WTC11 (cell line): ENCODE measurements around the gene ZNF503. TPM values are rescaled to one million over a fixed set of nuclear protein-coding genes. Genes with fewer than 3 reads are reported as not detected.

ENCODE experiments used
- ATAC-seq: fragments of 200-7000 bp; cut with Tn5 transposase; 2 replicates; pipeline ENCODE4 v1.10.0; 2021; ENCODE audit warnings: mild to moderate bottlenecking, moderate library complexity
- CTCF ChIA-PET: fragments of 300-600 bp; sonication (Branson Sonifier 250); formaldehyde crosslinking; loops from one replicate; lab custom pipeline; 2021; ENCODE audit warnings: antibody characterized with exemption; lab: Charles Lee
- POLR2A ChIA-PET: fragments of 350-600 bp; sonication (Branson Sonifier 250); formaldehyde crosslinking; loops from one replicate; lab custom pipeline; 2021; ENCODE audit warnings: antibody characterized with exemption; lab: Charles Lee
- DNase-seq: peaks from one replicate; pipeline ENCODE4 v3.0.0; 2021; ENCODE audit warnings: low spot score
- H3K27ac Mint-ChIP-seq: 2 replicates; pipeline ENCODE4 v1.8.0; 2021; ENCODE audit warnings: mixed read lengths
- H3K27me3 Mint-ChIP-seq: 2 replicates; pipeline ENCODE4 v1.8.0; 2021; ENCODE audit warnings: low read depth, mild to moderate bottlenecking, moderate library complexity, mixed read lengths
- H3K36me3 Mint-ChIP-seq: 2 replicates; pipeline ENCODE4 v1.8.0; 2021; ENCODE audit warnings: mixed read lengths
- H3K4me1 Mint-ChIP-seq: 2 replicates; pipeline ENCODE4 v1.8.0; 2022; ENCODE audit warnings: mixed read lengths
- H3K4me3 Mint-ChIP-seq: 2 replicates; pipeline ENCODE4 v1.8.0; 2021; ENCODE audit warnings: mild to moderate bottlenecking, moderate library complexity, mixed read lengths
- H3K9me3 Mint-ChIP-seq: 2 replicates; pipeline ENCODE4 v1.8.0; 2021; ENCODE audit warnings: mixed read lengths
- ELF4 ChIP-seq: sonication (generic); formaldehyde crosslinking; IDR thresholded peaks from 2 replicates; pipeline ENCODE4 v1.8.1; 2022; ENCODE audit warnings: low read depth, mild to moderate bottlenecking, moderate library complexity, missing genetic modification reagents
- ETV6 ChIP-seq: sonication (generic); formaldehyde crosslinking; IDR thresholded peaks from 2 replicates; pipeline ENCODE4 v1.8.1; 2022; ENCODE audit warnings: mild to moderate bottlenecking, missing genetic modification reagents
- FOXP1 ChIP-seq: sonication (generic); formaldehyde crosslinking; IDR thresholded peaks from 2 replicates; pipeline ENCODE4 v1.8.0; 2022; ENCODE audit warnings: missing genetic modification reagents, mild to moderate bottlenecking, moderate library complexity, borderline replicate concordance
- PRDM15 ChIP-seq: sonication (generic); formaldehyde crosslinking; IDR thresholded peaks from 2 replicates; pipeline ENCODE4 v1.8.0; 2022; ENCODE audit warnings: missing genetic modification reagents
- PRRX2 ChIP-seq: fragments of 250-450 bp; sonication (Bioruptor Pico); IDR thresholded peaks from 2 replicates; pipeline ENCODE4 v1.8.0; 2021; ENCODE audit warnings: mild to moderate bottlenecking
- ZNF423 ChIP-seq: fragments of 250-450 bp; sonication (Bioruptor Pico); IDR thresholded peaks from 2 replicates; pipeline ENCODE4 v2.1.2; 2022; ENCODE audit warnings: mild to moderate bottlenecking, moderate library complexity
- total RNA-seq: library from RNA; stranded (reverse); gene quantifications from 3 replicates; pipeline ENCODE4 v1.2.3, GENCODE V29; 2021
- TF ChIP-seq, protein P1 (sequence below): sonication (generic); formaldehyde crosslinking; IDR thresholded peaks from 2 replicates; pipeline ENCODE4 v1.8.1; 2023; ENCODE audit warnings: mild to moderate bottlenecking, missing genetic modification reagents, moderate library complexity
- TF ChIP-seq, protein P2 (sequence below): fragments of 250-450 bp; sonication (Bioruptor Pico); conservative IDR thresholded peaks from 2 replicates; pipeline ENCODE4 v1.9.0; 2021; ENCODE audit warnings: mild to moderate bottlenecking
- TF ChIP-seq, protein P3 (sequence below): sonication (generic); formaldehyde crosslinking; IDR thresholded peaks from 2 replicates; pipeline ENCODE4 v1.8.1; 2022; ENCODE audit warnings: mild to moderate bottlenecking, missing genetic modification reagents, moderate library complexity, borderline replicate concordance
- TF ChIP-seq, protein P4 (sequence below): sonication (generic); formaldehyde crosslinking; conservative IDR thresholded peaks from 2 replicates; pipeline ENCODE4 v1.8.1; 2023; ENCODE audit warnings: mild to moderate bottlenecking, low read depth, missing genetic modification reagents, moderate library complexity
- TF ChIP-seq, protein P5 (sequence below): fragments of 250-450 bp; sonication (Bioruptor Pico); IDR thresholded peaks from 2 replicates; pipeline ENCODE4 v1.9.0; 2021; ENCODE audit warnings: moderate library complexity, mild to moderate bottlenecking, inconsistent platforms, borderline replicate concordance

Gene ZNF503
- total RNA-seq, 1 experiment from 2014 or later, result 0.39 TPM

- Mint-ChIP-seq H3K9me3 (no peaks in the 10 kb centered on the region), H3K4me3 (peak overlapping the region; percentile 70), H3K27ac (no peak overlapping the region), H3K36me3 (no peaks in the 10 kb centered on the region; the same call in 1 of the 2 replicates), H3K27me3 (peaks cover 97% of the 10 kb centered on the region), H3K4me1 (peaks cover 40% of the 10 kb centered on the region)
- DNase-seq, result peak; percentile 51
- CTCF ChIA-PET, result interaction anchor here (0.6 to 1.3 kb wide), 3 partner anchors 26 to 632 kb away, joined by 3 to 4 read pairs (median 4); no protein-coding TSS in a partner anchor
- POLR2A ChIA-PET, result no interaction called here
- ATAC-seq, result 0 out of 2 replicates have a peak, but pooled peaks have one; percentile 1
- no peak for TF ChIP-seq PRDM15 (CRISPR knock-in tag)
- 0 out of 2 replicates have a peak, but pooled peaks have one; percentile 43 for TF ChIP-seq FOXP1 (CRISPR knock-in tag)
These were observed 2.6 kb upstream of the ZNF503 start for GRCh38 chr10:75403939-75404814.

- Mint-ChIP-seq H3K4me3 (peak overlapping the region; percentile 70), H3K9me3 (no peaks in the 10 kb centered on the region), H3K4me1 (peaks cover 45% of the 10 kb centered on the region), H3K27ac (no peak overlapping the region), H3K36me3 (no peaks in the 10 kb centered on the region; the same call in 1 of the 2 replicates), H3K27me3 (peaks cover 97% of the 10 kb centered on the region)
- POLR2A ChIA-PET, result interaction anchor here (0.6 kb wide), 1 partner anchor 683 kb away, joined by 3 read pairs; no protein-coding TSS in a partner anchor
- ATAC-seq, result peak; percentile 0; the same call in 1 of the 2 replicates
- CTCF ChIA-PET, result interaction anchor here (1.0 to 1.3 kb wide), 2 partner anchors 191 to 633 kb away, joined by 3 to 4 read pairs; no protein-coding TSS in a partner anchor
- TF ChIP-seq, protein P1, sequence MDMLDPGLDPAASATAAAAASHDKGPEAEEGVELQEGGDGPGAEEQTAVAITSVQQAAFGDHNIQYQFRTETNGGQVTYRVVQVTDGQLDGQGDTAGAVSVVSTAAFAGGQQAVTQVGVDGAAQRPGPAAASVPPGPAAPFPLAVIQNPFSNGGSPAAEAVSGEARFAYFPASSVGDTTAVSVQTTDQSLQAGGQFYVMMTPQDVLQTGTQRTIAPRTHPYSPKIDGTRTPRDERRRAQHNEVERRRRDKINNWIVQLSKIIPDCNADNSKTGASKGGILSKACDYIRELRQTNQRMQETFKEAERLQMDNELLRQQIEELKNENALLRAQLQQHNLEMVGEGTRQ (CRISPR knock-in tag), result no peak; the same call in 1 of the 2 replicates
- TF ChIP-seq, protein P2, sequence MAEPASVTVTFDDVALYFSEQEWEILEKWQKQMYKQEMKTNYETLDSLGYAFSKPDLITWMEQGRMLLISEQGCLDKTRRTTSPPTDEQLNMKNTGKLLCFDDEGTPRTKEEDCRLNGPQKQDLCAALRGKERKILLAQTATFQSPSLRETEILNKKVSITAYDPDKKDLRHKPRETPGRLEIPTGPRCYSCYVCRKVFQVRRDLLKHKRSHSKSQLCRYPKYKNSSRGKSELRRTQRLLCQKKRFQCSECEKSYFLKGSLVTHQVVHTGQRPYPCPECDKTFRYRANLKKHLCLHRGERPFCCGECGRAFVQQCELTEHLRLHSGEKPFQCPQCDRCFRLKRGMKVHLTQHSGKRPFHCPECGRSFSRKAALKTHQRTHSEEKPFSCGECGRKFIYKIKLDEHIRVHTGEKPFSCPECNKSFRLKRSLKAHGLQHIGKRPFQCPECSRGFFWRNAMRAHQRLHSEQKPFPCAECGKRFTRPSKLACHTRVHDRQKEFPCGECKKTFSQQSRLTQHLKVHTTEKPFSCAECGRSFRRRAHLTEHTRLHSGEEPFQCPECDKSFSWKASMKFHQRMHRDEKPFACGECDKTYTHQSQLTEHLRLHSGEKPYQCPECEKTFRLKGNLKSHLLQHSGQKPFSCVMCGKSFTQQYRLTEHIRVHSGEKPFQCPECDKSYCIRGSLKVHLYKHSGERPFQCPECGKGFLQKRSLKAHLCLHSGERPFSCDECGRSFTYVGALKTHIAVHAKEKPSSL (CRISPR knock-in tag), result no peak
- TF ChIP-seq ETV6 (CRISPR knock-in tag), result no peak
- no peak for TF ChIP-seq PRRX2 (CRISPR knock-in tag)
- TF ChIP-seq ELF4 (CRISPR knock-in tag), result no peak
- TF ChIP-seq, protein P3, sequence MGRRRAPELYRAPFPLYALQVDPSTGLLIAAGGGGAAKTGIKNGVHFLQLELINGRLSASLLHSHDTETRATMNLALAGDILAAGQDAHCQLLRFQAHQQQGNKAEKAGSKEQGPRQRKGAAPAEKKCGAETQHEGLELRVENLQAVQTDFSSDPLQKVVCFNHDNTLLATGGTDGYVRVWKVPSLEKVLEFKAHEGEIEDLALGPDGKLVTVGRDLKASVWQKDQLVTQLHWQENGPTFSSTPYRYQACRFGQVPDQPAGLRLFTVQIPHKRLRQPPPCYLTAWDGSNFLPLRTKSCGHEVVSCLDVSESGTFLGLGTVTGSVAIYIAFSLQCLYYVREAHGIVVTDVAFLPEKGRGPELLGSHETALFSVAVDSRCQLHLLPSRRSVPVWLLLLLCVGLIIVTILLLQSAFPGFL, result no peak
- TF ChIP-seq, protein P4, sequence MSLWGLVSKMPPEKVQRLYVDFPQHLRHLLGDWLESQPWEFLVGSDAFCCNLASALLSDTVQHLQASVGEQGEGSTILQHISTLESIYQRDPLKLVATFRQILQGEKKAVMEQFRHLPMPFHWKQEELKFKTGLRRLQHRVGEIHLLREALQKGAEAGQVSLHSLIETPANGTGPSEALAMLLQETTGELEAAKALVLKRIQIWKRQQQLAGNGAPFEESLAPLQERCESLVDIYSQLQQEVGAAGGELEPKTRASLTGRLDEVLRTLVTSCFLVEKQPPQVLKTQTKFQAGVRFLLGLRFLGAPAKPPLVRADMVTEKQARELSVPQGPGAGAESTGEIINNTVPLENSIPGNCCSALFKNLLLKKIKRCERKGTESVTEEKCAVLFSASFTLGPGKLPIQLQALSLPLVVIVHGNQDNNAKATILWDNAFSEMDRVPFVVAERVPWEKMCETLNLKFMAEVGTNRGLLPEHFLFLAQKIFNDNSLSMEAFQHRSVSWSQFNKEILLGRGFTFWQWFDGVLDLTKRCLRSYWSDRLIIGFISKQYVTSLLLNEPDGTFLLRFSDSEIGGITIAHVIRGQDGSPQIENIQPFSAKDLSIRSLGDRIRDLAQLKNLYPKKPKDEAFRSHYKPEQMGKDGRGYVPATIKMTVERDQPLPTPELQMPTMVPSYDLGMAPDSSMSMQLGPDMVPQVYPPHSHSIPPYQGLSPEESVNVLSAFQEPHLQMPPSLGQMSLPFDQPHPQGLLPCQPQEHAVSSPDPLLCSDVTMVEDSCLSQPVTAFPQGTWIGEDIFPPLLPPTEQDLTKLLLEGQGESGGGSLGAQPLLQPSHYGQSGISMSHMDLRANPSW, result no peak
- TF ChIP-seq, protein P5, sequence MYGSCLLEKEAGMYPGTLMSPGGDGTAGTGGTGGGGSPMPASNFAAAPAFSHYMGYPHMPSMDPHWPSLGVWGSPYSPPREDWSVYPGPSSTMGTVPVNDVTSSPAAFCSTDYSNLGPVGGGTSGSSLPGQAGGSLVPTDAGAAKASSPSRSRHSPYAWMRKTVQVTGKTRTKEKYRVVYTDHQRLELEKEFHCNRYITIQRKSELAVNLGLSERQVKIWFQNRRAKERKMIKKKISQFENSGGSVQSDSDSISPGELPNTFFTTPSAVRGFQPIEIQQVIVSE (CRISPR knock-in tag), result no peak
- TF ChIP-seq ZNF423, result peak; percentile 18; the same call in 1 of the 2 replicates
- DNase-seq, result peak; percentile 64
These were observed 1.8 kb upstream of the ZNF503 start for GRCh38 chr10:75403144-75403938.
